GM06990 (cell line): ENCODE data around the gene INPP4A.
A peak's percentile ranks its signal among the peaks of the same experiment; 100 is the strongest.

Experiments
- DNase-seq: peaks from one replicate; pipeline ENCODE4 v3.0.0-alpha.2; 2011; ENCODE audit not compliant: insufficient read length; ENCODE audit errors: extremely low read depth
- H3K27me3 ChIP-seq: replicated peaks from 2 replicates; pipeline ENCODE4 v1.6.0; 2011; ENCODE audit warnings: low read length; ENCODE audit not compliant: control insufficient read depth, insufficient read depth
- H3K36me3 ChIP-seq: 2 replicates; pipeline ENCODE4 v1.5.1; 2011; ENCODE audit warnings: low read length; ENCODE audit not compliant: control insufficient read depth, insufficient read depth
- H3K4me3 ChIP-seq: replicated peaks from 2 replicates; pipeline ENCODE4 v1.5.1; 2011; ENCODE audit warnings: low read depth, mild to moderate bottlenecking, control low read depth, low read length
- TF ChIP-seq, protein P1 (sequence below): IDR thresholded peaks from 2 replicates; pipeline ENCODE4 v1.5.1; 2011; ENCODE audit warnings: low read length, control low read depth, mild to moderate bottlenecking, inconsistent platforms; ENCODE audit not compliant: insufficient read depth, poor library complexity, severe bottlenecking

INPP4A gene

GRCh38 chr2:98546186-98546585 lies 101.5 kb downstream of the INPP4A start:
- Histone ChIP-seq H3K36me3 (peaks cover 36% of the 10 kb centered on the region), H3K27me3 (no peaks in the 10 kb centered on the region), H3K4me3 (no peak overlapping the region)
- TF ChIP-seq, protein P1, sequence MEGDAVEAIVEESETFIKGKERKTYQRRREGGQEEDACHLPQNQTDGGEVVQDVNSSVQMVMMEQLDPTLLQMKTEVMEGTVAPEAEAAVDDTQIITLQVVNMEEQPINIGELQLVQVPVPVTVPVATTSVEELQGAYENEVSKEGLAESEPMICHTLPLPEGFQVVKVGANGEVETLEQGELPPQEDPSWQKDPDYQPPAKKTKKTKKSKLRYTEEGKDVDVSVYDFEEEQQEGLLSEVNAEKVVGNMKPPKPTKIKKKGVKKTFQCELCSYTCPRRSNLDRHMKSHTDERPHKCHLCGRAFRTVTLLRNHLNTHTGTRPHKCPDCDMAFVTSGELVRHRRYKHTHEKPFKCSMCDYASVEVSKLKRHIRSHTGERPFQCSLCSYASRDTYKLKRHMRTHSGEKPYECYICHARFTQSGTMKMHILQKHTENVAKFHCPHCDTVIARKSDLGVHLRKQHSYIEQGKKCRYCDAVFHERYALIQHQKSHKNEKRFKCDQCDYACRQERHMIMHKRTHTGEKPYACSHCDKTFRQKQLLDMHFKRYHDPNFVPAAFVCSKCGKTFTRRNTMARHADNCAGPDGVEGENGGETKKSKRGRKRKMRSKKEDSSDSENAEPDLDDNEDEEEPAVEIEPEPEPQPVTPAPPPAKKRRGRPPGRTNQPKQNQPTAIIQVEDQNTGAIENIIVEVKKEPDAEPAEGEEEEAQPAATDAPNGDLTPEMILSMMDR: no peak
- DNase-seq: no peak

DNA sequence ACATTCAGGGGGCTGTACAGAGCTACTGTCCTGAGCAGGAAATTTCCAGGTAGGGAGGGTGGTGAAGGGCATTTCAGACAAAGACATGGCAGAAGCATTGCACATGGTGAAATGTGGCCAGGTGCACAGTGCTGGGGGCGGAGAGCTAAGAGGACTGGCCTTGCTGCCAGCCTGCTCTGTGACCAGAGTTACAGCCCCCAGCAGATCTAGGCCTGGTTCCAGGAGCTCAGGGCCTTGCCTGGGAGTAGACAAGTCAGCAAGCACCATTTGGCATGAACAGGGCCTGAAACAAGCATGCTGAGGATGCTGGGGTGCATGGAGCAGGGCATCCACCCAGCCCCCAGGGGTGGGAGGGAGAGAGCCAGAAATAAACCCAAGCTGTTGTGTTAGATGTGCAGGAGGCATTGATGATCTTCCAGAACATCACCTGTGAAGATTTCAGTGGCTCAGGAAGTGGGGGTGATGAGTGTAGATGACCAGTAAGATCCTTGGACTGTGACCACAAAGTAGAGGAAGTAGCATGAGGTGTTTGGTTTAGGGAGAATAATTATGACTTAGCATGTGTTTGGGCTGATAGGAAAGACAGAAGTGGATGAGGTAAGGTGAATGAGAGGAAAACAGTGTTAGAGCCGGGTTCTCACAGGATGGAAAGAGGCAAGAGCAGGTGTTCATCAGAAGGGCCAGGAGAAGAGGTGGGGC lies 102.6 kb downstream of the INPP4A start:
- Histone ChIP-seq H3K27me3 (no peaks in the 10 kb centered on the region), H3K36me3 (peaks cover 34% of the 10 kb centered on the region), H3K4me3 (no peak overlapping the region)
- TF ChIP-seq, protein P1: no peak
- DNase-seq: peak; percentile 25

- Histone ChIP-seq H3K36me3 (peaks cover 36% of the 10 kb centered on the region), H3K27me3 (no peaks in the 10 kb centered on the region), H3K4me3 (no peak overlapping the region)
- DNase-seq: peak; percentile 29
- TF ChIP-seq, protein P1: no peak
Observed at GRCh38 chr2:98548920-98549818, 104.5 kb downstream of the INPP4A start.

GRCh38 chr2:98550165-98550564 lies 105.5 kb downstream of the INPP4A start:
- peaks cover 41% of the 10 kb centered on the region for H3K36me3 ChIP-seq

GRCh38 chr2:98551316-98551715 lies 106.7 kb downstream of the INPP4A start:
- no peak for DNase-seq
- TF ChIP-seq, protein P1: no peak
- Histone ChIP-seq H3K27me3 (no peaks in the 10 kb centered on the region), H3K4me3 (no peak overlapping the region), H3K36me3 (peaks cover 43% of the 10 kb centered on the region)

More at GRCh38 chr2:98550165-98550564, 105.5 kb downstream of the INPP4A start:
- Histone ChIP-seq H3K27me3 (no peaks in the 10 kb centered on the region), H3K4me3 (no peak overlapping the region)
- TF ChIP-seq, protein P1: no peak
- no peak for DNase-seq
